Activated CD8-positive, alpha-beta T cell treated with anti-CD3 and anti-CD28 coated beads for 36 hours (primary cell): ENCODE results near the gene TOR1AIP2. TPM values are rescaled to one million over a fixed set of nuclear protein-coding genes. Genes with fewer than 3 reads are reported as not detected.
"Not testable (repeated sequence)": the region's sequence is repeated elsewhere in the genome, so short reads cannot be mapped to it uniquely, and the experiment has no call there.

Source experiments
- ATAC-seq: fragments of 200-7000 bp; cut with Tn5 transposase; one replicate; pipeline ENCODE4 v1.10.0; 2021; ENCODE audit warnings: mild to moderate bottlenecking, moderate library complexity
- CTCF ChIA-PET: fragments of 350-600 bp; sonication (Branson Sonifier 250); formaldehyde crosslinking; loops from one replicate; lab custom pipeline; 2021; ENCODE audit warnings: antibody characterized with exemption; lab: Charles Lee
- POLR2A ChIA-PET: fragments of 350-600 bp; sonication (Branson Sonifier 250); formaldehyde crosslinking; loops from one replicate; lab custom pipeline; 2021; ENCODE audit warnings: antibody characterized with exemption; lab: Charles Lee
- DNase-seq: peaks from one replicate; pipeline ENCODE4 v3.0.0-alpha.2; 2020
- H3K27ac Mint-ChIP-seq: one replicate; pipeline ENCODE4 v1.8.0; 2021; ENCODE audit warnings: mild to moderate bottlenecking, mixed read lengths
- H3K27me3 Mint-ChIP-seq: one replicate; pipeline ENCODE4 v1.8.0; 2021; ENCODE audit warnings: mixed read lengths
- H3K36me3 Mint-ChIP-seq: one replicate; pipeline ENCODE4 v1.8.0; 2021; ENCODE audit warnings: low read depth, mixed read lengths
- H3K4me1 Mint-ChIP-seq: one replicate; pipeline ENCODE4 v1.8.0; 2021; ENCODE audit warnings: low read depth, mixed read lengths
- H3K4me3 Mint-ChIP-seq: one replicate; pipeline ENCODE4 v1.8.0; 2021; ENCODE audit warnings: mild to moderate bottlenecking, moderate library complexity, mixed read lengths
- H3K9me3 Mint-ChIP-seq: one replicate; pipeline ENCODE4 v1.8.0; 2021; ENCODE audit warnings: mixed read lengths
- CTCF ChIP-seq: fragments of 200-600 bp; IDR thresholded peaks from one replicate; pipeline ENCODE4 v1.8.0; 2022; ENCODE audit warnings: antibody characterized with exemption, mild to moderate bottlenecking
- intact Hi-C: fragments of 100-400 bp; cut with micrococcal nuclease; formaldehyde crosslinking; loops from one replicate; pipeline ENCODE4 v1.10.0; 2022
- total RNA-seq, 2 experiments: library from RNA; stranded (reverse); gene quantifications; one replicate each; pipeline ENCODE4 v1.2.3, GENCODE V29; 2021

The TOR1AIP2 gene
- total RNA-seq, 2 experiments from 2014 or later, result 39.5 to 45.1 TPM

GRCh38 chr1:179807691-179808485 is 69.7 kb downstream of the TOR1AIP2 start:
- CTCF ChIA-PET, result interaction anchor here (0.7 to 14.9 kb wide), 5 partner anchors 11 to 104 kb away, joined by 3 to 634 read pairs (median 3); no protein-coding TSS in a partner anchor
- H3K4me1 Mint-ChIP-seq, result peaks cover 4% of the 10 kb centered on the region
- no peak overlapping the region for H3K27ac Mint-ChIP-seq
- ATAC-seq (no peak), DNase-seq (no peak)
- POLR2A ChIA-PET, result no interaction called here
- peaks cover 2% of the 10 kb centered on the region for H3K27me3 Mint-ChIP-seq
- no peak overlapping the region for H3K4me3 Mint-ChIP-seq
- no peaks in the 10 kb centered on the region for H3K36me3 Mint-ChIP-seq
- H3K9me3 Mint-ChIP-seq, result no peaks in the 10 kb centered on the region
- no peak for TF ChIP-seq CTCF
- intact Hi-C loops, result no loop called here

- Mint-ChIP-seq H3K27me3 (peaks cover 2% of the 10 kb centered on the region), H3K36me3 (no peaks in the 10 kb centered on the region), H3K4me3 (no peak overlapping the region), H3K27ac (no peak overlapping the region), H3K9me3 (no peaks in the 10 kb centered on the region), H3K4me1 (peaks cover 4% of the 10 kb centered on the region)
- intact Hi-C loops, result no loop called here
- ChIA-PET POLR2A (no interaction called here), CTCF (interaction anchor here (0.7 to 14.9 kb wide), 3 partner anchors 10 to 104 kb away, joined by 3 to 634 read pairs (median 3); no protein-coding TSS in a partner anchor)
- TF ChIP-seq CTCF, result no peak
- ATAC-seq (no peak), DNase-seq (no peak)
Observed at GRCh38 chr1:179807291-179807690, 70.3 kb downstream of the TOR1AIP2 start.

GRCh38 chr1:179806333-179806732 is 71.3 kb downstream of the TOR1AIP2 start:
- ATAC-seq (no peak), DNase-seq (no peak)
- Mint-ChIP-seq H3K9me3 (no peaks in the 10 kb centered on the region), H3K4me3 (no peak overlapping the region), H3K36me3 (no peaks in the 10 kb centered on the region), H3K27ac (no peak overlapping the region), H3K27me3 (peaks cover 2% of the 10 kb centered on the region), H3K4me1 (peaks cover 4% of the 10 kb centered on the region)
- CTCF ChIA-PET, result interaction anchor here (2.6 to 14.9 kb wide), 2 partner anchors 8 to 103 kb away, joined by 21 to 634 read pairs; no protein-coding TSS in a partner anchor
- POLR2A ChIA-PET, result no interaction called here
- no peak for TF ChIP-seq CTCF
- intact Hi-C loops, result no loop called here

- intact Hi-C loops, result no loop called here
- H3K36me3 Mint-ChIP-seq, result no peaks in the 10 kb centered on the region
- DNase-seq, result no peak
- H3K4me1 Mint-ChIP-seq, result peaks cover 4% of the 10 kb centered on the region
- no peak for ATAC-seq
- ChIA-PET POLR2A (interaction anchor here (0.6 kb wide), 1 partner anchor 27 kb away, joined by 3 read pairs; no protein-coding TSS in a partner anchor), CTCF (interaction anchor here (2.6 to 14.9 kb wide), 2 partner anchors 9 to 102 kb away, joined by 21 to 634 read pairs; no protein-coding TSS in a partner anchor)
- no peak overlapping the region for H3K27ac Mint-ChIP-seq
- no peak for TF ChIP-seq CTCF
- H3K4me3 Mint-ChIP-seq, result no peak overlapping the region
- no peaks in the 10 kb centered on the region for H3K9me3 Mint-ChIP-seq
- peaks cover 2% of the 10 kb centered on the region for H3K27me3 Mint-ChIP-seq
Observed at GRCh38 chr1:179805291-179806195, 72.1 kb downstream of the TOR1AIP2 start.

GRCh38 chr1:179804417-179804816 is 73.2 kb downstream of the TOR1AIP2 start:
- not testable (repeated sequence) for H3K27ac Mint-ChIP-seq
- CTCF ChIA-PET, result interaction anchor here (2.6 kb wide), 1 partner anchor 10 kb away, joined by 21 read pairs; no protein-coding TSS in a partner anchor

More at GRCh38 chr1:179804417-179804816, 73.2 kb downstream of the TOR1AIP2 start:
- H3K4me3 Mint-ChIP-seq, H3K4me1 Mint-ChIP-seq, H3K36me3 Mint-ChIP-seq, ATAC-seq, H3K27me3 Mint-ChIP-seq, POLR2A ChIA-PET, intact Hi-C loops, H3K9me3 Mint-ChIP-seq, DNase-seq: not testable (repeated sequence)
